Loucy (cell line): ENCODE results near the gene OTOA.

Experiments used
- H2AFZ ChIP-seq: fragments of 200-600 bp; sonication (generic); 2 replicates; pipeline ENCODE4 v1.6.0; 2016; ENCODE audit warnings: antibody characterized with exemption, mild to moderate bottlenecking, low read length, moderate library complexity
- H3F3A ChIP-seq: fragments of 200-600 bp; 2 replicates; pipeline ENCODE4 v1.6.0; 2016; ENCODE audit warnings: antibody characterized with exemption, low read depth, mild to moderate bottlenecking
- H3K27me3 ChIP-seq: fragments of 200-600 bp; sonication (generic); 2 replicates; pipeline ENCODE4 v1.6.1; 2014; ENCODE audit warnings: low read length, mild to moderate bottlenecking; ENCODE audit not compliant: insufficient read depth, poor library complexity, severe bottlenecking
- H3K36me3 ChIP-seq: fragments of 200-600 bp; sonication (generic); 2 replicates; pipeline ENCODE4 v1.6.1; 2016; ENCODE audit warnings: low read length; ENCODE audit not compliant: insufficient read depth
- H3K4me1 ChIP-seq: fragments of 200-600 bp; sonication (generic); 2 replicates; pipeline ENCODE4 v1.5.1; 2014; ENCODE audit warnings: low read length, mild to moderate bottlenecking; ENCODE audit not compliant: insufficient read depth, poor library complexity, severe bottlenecking
- H3K4me2 ChIP-seq: fragments of 200-600 bp; sonication (generic); 2 replicates; pipeline ENCODE4 v1.6.0; 2014; ENCODE audit warnings: antibody characterized with exemption, low read length, low read depth, mild to moderate bottlenecking; ENCODE audit not compliant: poor library complexity, severe bottlenecking
- H3K4me3 ChIP-seq: fragments of 200-600 bp; sonication (generic); 2 replicates; pipeline ENCODE4 v1.5.1; 2014; ENCODE audit warnings: low read length, mild to moderate bottlenecking, mixed read lengths; ENCODE audit not compliant: poor library complexity, severe bottlenecking
- H3K79me2 ChIP-seq: fragments of 200-600 bp; sonication (generic); 2 replicates; pipeline ENCODE4 v1.6.1; 2014; ENCODE audit warnings: low read length; ENCODE audit not compliant: insufficient read depth
- H3K9ac ChIP-seq: fragments of 200-600 bp; sonication (generic); 2 replicates; pipeline ENCODE4 v1.6.0; 2014; ENCODE audit warnings: mild to moderate bottlenecking, low read depth, low read length, moderate library complexity; ENCODE audit not compliant: poor library complexity, severe bottlenecking
- H3K9me2 ChIP-seq: fragments of 200-600 bp; sonication (generic); replicated peaks from 2 replicates; pipeline ENCODE4 v1.6.1; 2016; ENCODE audit warnings: low read depth, low read length, mixed read lengths
- H3K9me3 ChIP-seq: fragments of 200-600 bp; sonication (generic); 2 replicates; pipeline ENCODE4 v1.6.1; 2014; ENCODE audit warnings: mild to moderate bottlenecking, antibody characterized with exemption, low read length, low read depth; ENCODE audit not compliant: insufficient read depth
- H4K20me1 ChIP-seq: fragments of 200-600 bp; sonication (generic); 2 replicates; pipeline ENCODE4 v1.6.0; 2014; ENCODE audit warnings: antibody characterized with exemption, low read length, mild to moderate bottlenecking; ENCODE audit not compliant: insufficient read depth, poor library complexity, severe bottlenecking
- CTCF ChIP-seq: fragments of 200-600 bp; sonication (generic); conservative IDR thresholded peaks from 2 replicates; pipeline ENCODE4 v1.5.1; 2014; ENCODE audit warnings: mild to moderate bottlenecking, antibody characterized with exemption, low read length
- EZH2phosphoT487 ChIP-seq: fragments of 200-600 bp; IDR thresholded peaks from 2 replicates; pipeline ENCODE4 v1.6.1; 2018; ENCODE audit warnings: antibody characterized with exemption, mild to moderate bottlenecking, moderate library complexity, borderline replicate concordance

Gene OTOA

GRCh38 chr16:21618281-21618680, 45.5 kb upstream of the OTOA start:
- Histone ChIP-seq H4K20me1 (peaks cover 12% of the 10 kb centered on the region), H3K4me2 (no peak overlapping the region), H3K4me1 (peaks cover 33% of the 10 kb centered on the region)

GRCh38 chr16:21619765-21620425, 43.9 kb upstream of the OTOA start:
- Histone ChIP-seq H2AFZ (no peak overlapping the region), H3K9ac (no peak overlapping the region), H3K36me3 (peaks cover 48% of the 10 kb centered on the region), H3K9me2 (no peaks in the 10 kb centered on the region), H3K9me3 (no peaks in the 10 kb centered on the region), H3K4me3 (no peak overlapping the region), H3K27me3 (no peaks in the 10 kb centered on the region), H4K20me1 (peaks cover 12% of the 10 kb centered on the region), H3F3A (0 out of 2 replicates have a peak, but pooled peaks cover under 1% of the 10 kb centered on the region), H3K79me2 (peaks cover 67% of the 10 kb centered on the region), H3K4me2 (no peak overlapping the region), H3K4me1 (peaks cover 27% of the 10 kb centered on the region)
- TF ChIP-seq EZH2phosphoT487 = no peak
- no peak for TF ChIP-seq CTCF

More at GRCh38 chr16:21618281-21618680, 45.5 kb upstream of the OTOA start:
- H3K9ac ChIP-seq = no peak overlapping the region
- TF ChIP-seq CTCF (no peak), EZH2phosphoT487 (no peak)
- peaks cover 74% of the 10 kb centered on the region for H3K79me2 ChIP-seq
- H2AFZ ChIP-seq = no peak overlapping the region
- H3K9me2 ChIP-seq = no peaks in the 10 kb centered on the region
- H3K4me3 ChIP-seq = no peak overlapping the region
- H3K36me3 ChIP-seq = peaks cover 40% of the 10 kb centered on the region
- H3K9me3 ChIP-seq = no peaks in the 10 kb centered on the region
- no peaks in the 10 kb centered on the region for H3K27me3 ChIP-seq
- no peaks in the 10 kb centered on the region for H3F3A ChIP-seq

GRCh38 chr16:21620592-21620991, 43.2 kb upstream of the OTOA start:
- Histone ChIP-seq H3K27me3 (no peaks in the 10 kb centered on the region), H2AFZ (no peak overlapping the region), H3K9ac (no peak overlapping the region), H3K79me2 (peaks cover 65% of the 10 kb centered on the region), H3K4me3 (no peak overlapping the region), H3K4me1 (peaks cover 21% of the 10 kb centered on the region), H3K9me3 (no peaks in the 10 kb centered on the region), H3F3A (peaks cover 7% of the 10 kb centered on the region; the same call in 1 of the 2 replicates), H3K36me3 (peaks cover 55% of the 10 kb centered on the region), H3K9me2 (no peaks in the 10 kb centered on the region), H4K20me1 (peaks cover 7% of the 10 kb centered on the region), H3K4me2 (no peak overlapping the region)
- TF ChIP-seq CTCF (no peak), EZH2phosphoT487 (no peak)
